HG03342 (cell line): ENCODE measurements around the gene NF2.

Experiments
- ATAC-seq: cut with Tn5 transposase; IDR thresholded peaks from one replicate; pipeline ENCODE4 v1.9.1; 2021; ENCODE audit warnings: mild to moderate bottlenecking, moderate library complexity; ENCODE audit not compliant: unreplicated experiment

Gene NF2

DNA sequence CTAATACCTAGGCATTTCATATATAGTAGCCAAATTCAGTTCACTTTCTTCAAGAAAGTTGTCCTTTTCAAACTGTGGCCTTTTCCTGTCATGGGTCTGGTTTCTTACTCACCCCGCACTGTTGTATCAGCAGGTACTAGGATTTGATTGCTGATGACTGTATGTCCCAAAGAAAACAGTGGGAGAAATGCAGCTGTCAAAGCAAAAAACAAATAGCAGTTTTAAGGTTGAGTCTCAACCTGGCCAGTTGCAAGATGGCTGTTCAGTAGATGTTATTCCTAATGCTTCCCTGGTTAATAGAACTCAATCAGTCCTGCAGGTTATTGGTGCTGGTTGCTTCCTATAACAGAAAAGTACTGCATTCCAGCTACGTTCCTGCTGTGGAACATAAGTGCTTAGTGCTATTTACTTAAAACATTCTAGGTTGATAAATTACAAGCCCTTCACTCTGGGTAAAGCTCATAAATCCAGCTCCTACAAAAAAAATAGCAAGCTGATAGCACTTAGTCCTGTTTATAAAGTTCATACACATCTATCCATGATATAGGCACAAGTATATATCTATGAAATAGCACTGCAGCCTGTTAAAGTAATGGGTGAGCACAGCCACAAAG lies 26.6 kb downstream of the NF2 start:
- no peak for ATAC-seq

DNA sequence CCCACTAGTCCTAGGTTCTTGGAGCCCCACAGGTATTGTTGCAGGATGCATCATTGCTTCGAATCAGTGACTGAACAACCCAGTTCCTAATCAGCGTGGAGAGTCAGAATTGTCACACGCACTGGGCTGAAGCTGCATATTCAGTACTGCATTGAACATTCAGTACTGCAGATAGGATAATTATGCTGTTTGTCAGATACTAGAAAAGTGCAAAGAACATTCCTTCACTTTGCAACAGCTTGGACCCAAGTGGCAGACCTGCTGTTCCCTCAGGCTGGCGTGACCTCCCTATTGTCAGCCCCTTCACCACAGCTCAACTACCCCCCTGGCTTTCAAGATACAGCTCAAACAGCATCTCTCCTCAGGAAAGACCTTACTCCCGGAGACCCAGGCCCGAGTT lies 27.6 kb downstream of the NF2 start:
- no peak for ATAC-seq

DNA sequence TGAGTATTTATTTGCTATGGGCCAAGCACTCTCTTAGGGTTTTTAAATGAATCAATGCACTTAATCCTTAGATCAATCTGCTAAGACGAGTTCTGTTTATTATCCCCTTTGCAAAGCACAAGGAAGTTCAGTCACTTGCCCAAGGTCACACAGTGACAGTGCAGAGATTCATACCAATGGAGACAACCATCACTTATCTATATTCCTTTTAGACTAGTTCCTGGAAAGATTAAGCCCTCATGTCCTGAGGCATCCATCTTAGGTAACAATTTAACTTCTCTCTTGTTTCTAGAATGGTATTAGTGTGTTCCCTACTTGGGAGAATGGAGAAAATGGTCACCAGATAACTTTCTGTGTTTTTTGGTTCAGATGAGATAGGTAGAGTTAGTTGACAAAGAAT lies 28.3 kb downstream of the NF2 start:
- ATAC-seq: no peak

DNA sequence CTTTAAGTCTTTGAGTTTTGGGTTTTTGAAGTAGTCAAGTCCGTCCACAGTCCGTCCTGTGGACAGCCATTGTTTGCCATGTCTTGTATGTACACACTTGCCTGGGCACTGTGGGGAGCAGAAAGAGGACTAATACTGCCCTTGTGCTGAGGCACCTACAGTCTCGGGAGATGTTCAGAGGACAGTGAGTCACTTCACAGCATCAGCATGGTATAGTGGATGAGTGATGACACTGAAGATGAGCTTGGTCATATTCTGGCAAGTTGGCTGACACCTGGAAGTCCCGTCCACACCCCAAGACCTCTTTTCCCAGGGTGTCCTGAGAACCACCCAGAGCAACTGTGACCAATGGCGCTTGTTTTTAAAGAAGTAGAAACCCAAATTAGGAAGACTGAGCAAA lies 29.2 kb downstream of the NF2 start:
- ATAC-seq: no peak

DNA sequence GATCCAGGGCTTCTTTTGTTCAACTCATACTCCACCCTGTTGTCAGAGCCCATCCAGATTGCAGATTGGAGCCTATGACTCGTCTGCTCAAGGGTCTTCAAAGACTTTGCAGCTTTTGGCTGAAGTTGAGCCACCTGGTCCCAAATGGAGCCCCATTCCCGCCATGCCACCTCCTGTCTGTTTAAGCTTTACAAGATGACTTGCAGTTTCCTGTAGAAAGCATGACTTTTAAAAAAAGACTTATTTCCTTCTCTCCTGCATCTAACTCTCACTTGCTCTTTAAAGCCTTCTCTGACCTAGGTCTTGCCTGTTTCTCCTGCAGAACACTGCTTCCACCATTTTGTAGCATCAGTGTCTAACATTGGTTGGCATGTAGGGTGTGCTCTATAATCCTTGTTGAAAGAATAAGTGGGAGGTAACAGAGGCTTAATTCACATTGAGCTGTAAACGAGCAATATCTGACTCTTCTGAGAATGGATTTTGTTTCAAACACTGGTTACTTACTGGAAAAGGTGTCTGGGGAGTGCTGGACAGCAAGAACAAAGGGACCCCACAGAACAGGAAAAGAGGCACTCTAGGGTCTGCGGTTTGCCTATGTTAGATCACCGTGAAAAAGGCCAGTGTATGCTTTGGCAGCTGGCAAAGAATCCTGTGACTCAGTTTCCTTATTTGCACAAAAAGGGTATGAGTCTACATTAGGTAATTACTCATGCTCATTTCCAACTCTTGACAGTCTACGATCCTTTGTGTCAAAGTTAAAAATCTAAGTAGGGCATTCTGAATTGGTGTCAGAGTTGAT lies 30.3 kb downstream of the NF2 start:
- ATAC-seq: no peak

DNA sequence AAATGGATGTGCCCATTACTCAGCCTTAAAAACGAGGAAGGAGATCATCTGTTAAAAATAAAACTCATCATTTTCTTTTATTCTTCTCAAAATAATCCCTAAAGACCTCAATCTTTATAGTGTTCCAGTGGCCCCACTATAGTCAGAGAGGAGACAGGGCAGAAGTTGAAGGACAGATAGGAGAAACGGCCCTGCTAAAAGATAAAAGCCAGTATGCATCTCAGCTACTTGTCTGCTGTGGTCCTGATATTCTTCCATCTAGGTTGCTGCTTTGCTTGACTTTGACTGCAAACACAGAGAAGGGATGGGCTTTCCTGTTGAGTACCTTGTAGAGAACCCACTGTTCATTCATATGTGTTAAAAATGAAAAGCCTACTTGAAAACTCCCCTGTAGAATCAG lies 31.4 kb downstream of the NF2 start:
- no peak for ATAC-seq

DNA sequence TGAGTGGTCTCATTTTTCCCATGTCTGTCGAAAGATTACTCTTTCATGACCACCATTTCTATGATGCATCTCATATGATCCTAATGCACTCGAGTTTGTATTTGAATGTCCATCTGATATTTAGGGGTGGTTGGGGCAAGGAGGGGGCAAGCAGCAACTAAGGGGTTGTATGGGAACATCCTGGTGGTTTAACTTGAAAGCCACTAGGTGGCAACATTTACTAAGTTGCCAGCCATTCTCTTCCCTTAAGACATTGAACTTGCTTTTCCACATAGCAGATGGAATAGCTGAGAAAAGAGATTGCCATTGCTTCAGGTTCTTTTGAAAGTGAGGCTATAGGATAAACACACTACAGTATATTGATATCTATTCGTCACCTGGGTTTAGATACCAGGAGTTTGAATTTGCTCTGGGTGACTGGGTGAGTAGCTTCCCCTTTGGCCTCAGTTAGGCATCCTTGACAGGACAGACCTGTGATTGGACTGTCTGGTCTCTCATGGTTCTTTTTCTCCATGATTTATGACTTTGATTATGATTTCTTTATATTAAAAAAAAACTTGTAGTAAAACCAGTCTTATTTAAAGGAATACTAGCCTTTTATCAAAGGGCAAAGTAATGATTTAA lies 32.4 kb downstream of the NF2 start:
- ATAC-seq: no peak

DNA sequence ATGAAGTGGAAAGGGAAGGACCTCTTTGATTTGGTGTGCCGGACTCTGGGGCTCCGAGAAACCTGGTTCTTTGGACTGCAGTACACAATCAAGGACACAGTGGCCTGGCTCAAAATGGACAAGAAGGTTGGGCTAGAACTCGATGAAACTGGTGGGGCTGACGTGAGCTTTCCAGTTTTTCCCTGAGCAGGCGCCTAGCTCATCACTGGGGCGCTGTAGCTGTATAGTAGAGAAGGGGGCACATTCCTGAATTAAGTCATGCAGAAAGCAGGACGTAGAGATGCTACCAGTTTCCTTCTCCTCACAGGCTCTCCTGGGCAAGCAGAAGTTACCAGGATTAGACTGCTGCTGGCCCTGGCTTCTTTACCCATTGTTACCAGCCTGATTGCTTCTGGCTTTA lies 33.3 kb downstream of the NF2 start:
- ATAC-seq: no peak

DNA sequence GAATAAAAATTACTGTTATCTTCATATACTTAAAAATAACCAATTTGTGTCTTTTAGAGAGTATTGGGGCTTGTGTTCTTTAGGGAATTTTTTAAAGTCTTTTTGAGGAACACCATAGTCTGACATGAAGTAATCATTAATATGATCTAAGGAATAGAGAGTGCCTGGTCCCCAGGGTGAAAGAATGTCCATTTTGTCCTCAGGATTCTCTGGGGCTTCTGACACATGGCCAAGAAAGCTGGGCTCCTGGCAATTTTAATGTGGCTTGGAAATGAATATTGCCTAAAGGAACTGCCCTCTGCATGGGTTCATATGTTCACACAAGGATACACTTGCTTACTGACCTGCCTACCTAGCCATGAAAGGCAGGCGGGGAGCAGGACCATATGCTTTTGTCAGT lies 33.7 kb downstream of the NF2 start:
- ATAC-seq: no peak

DNA sequence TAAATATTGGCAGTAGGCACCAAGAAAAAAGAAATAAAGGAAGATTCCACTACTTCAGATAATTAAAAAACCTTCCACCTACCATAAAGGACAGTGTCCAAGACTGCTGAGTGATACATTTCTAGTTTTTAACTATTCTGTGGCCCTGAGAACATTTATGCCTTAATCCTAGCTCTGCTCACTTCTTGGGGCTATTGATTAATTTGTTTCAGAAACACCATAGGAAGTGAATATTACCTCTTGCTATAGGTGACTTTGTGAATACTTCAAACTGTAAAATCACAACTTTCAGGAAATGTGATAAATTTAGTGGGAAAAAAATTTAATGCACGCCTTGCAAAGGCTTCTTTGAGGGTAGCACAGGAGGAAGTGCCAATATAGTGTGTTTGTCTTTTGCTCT lies 35.2 kb downstream of the NF2 start:
- ATAC-seq: no peak

DNA sequence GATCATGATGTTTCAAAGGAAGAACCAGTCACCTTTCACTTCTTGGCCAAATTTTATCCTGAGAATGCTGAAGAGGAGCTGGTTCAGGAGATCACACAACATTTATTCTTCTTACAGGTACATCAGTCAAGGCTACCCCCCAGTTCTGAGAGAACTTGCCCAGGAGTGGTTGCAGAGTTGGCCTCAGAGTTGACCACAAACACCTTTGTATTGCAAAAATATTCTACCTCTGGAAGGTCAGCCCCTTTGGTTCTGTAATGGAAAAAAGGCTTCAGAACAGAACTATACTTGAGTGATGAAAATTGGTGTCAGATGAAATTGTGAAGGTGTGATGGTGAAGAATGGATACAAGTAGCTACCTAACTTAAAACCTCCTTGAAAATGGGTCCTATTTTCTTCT lies 35.7 kb downstream of the NF2 start:
- ATAC-seq: no peak

DNA sequence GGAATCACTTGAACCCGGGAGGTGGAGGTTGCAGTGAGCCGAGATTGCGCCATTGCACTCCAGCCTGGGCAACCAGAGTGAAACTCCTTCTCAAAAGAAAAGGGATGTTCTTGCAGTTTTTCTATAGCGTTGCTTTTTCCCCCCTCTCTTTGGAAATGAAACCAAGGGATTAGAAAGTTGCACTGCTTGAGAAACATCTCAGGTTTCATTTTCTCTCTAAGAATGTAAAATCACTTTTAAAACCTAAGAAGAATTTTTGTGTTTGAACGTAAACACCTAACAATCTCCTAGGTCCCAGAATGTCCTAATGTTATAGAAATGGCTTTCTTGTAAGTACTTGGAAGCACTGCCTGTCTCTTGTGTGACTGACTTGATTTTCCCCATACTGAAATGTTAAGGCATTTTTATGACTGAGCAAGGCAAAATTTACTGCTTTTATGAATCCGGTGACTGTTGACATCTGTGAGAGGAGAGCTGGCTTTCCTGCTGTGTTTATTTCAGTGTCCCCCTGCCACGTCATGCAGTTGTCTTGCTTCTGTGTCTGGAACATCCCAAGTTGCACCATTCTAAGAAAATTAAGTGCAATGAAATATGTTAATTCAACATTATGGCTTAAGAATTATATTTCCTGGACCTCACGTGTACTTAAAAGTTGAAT lies 37.7 kb downstream of the NF2 start:
- no peak for ATAC-seq

DNA sequence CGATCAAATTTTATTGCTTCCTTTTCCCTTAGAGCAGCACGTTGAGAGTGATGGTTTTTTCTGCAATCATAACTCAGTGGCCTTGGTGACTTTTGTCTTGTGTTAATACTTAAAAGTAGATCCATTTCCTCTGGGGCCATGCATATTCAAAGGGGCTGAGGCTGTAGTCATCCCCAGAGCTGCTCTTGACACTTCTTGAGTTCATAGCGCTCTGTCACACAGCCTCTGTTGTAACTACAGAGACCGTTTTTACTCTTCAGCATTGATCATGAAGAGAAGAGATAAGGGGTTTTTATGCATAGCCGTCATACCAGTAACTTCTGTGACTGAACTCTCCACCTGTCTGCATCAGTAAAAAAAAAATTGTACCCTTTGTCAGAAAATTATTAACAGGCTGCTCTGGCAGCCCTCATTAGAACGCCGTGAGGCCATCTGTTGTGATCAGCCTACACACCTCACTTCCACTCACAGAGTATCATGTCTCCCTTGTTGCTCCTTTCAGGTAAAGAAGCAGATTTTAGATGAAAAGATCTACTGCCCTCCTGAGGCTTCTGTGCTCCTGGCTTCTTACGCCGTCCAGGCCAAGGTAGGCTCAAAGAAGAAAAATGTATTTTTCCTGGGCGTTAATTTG lies 38.4 kb downstream of the NF2 start:
- no peak for ATAC-seq

DNA sequence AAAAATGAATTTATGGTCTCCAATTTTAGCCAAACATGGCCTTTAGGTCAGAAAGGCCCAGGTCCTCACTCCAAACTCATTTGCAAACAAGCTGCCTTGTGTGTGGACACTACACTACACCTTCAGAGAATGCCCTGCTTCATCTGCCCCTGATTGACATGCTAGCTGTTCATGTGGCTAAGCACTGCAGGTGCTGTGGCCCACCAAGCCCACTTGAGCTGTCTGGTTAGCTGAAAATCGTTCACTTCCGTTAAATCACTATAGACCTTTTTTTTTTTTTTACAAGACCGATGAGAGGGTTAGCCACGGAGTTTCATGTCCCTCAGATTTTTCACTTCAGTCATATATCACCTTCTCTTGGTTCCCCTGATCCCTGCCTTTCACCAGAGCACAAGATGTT lies 39.3 kb downstream of the NF2 start:
- ATAC-seq: no peak

DNA sequence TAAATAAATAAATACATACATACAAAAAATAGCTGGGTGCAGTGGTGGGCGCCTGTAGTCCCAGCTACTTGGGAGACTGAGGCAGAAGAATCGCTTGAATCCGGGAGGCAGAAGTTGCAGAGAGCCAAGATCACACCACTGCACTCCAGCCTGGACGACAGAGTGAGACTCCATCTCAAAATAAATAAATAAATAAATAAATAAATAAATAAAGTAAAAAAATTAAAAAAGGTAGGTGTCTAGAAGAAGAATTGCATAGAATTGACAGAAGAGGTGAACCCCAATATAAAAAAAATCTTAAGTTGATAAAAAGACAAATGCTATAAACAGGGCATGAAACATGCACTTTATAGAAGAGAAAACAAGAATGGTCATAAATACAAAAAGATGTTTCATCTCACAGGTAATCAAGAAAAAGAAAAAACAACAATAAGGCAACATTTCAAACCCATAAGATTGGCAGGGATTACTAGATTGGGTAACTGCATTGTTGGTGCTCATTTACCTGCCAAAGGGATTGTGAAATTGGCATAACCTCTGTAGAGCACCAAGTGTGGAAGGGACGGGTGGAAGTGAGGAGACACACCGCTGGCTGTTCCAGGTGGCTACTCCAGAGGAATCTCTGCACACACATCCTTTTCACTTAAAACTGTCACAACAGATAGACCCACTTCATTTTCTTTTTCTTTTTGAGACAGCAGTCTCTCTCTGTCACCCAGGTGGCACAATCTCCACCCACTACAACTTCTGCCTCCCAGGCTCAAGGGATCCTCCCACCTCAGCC lies 44.7 kb downstream of the NF2 start:
- ATAC-seq: no peak

DNA sequence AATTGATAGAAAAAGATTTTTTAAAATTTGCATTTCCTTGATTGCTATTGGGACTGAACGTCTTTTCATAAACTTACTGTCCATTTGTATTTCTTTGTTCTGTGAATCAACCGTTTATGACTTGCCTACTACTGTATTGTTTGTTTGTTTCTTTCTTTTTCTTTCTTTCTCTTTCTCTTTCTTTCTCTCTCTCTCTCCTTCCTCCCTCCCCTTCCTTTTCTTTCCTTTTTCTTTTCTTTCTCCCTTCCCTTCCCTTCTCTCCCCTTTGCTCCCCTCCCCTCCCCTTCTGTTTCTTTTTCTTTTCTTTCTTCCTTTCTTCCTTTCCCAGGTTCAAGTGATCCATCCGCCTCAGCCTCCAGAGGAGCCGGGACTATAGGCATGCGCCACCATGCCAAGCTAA lies 46.9 kb downstream of the NF2 start:
- no peak for ATAC-seq

DNA sequence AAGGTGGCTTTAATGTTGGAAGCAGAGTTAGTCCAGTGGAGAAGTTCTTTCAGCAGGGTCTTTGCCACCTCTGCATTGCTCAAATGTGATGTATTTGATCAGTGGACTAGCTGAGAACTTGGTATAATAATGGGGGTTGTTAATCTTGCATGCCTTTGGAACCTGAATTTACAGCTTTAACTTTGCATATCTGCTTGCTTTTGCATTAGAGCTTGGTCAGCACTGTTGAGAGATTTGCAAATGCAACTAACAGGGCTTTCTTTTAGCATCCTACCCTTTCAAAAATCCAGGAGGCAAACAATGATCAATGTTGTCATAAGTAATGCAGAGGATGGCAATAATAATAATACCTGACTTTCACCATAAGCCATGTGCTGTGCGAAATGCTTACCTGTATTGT lies 48.2 kb downstream of the NF2 start:
- no peak for ATAC-seq

DNA sequence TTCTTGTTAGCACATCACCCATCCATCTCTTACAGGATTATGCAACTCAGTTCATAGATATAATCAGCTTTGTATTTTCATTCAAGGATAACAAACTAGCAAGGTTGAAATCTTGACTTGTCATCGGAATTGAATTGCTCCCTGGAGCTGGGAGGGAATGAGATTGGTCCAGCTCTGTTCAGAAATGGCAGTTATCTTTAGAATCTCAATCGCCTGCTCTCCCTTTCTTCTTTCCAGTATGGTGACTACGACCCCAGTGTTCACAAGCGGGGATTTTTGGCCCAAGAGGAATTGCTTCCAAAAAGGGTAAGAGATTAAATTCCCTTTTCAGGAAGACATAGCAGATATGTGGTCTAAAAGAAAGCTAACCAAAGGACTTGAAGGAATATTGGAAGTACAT lies 51.0 kb downstream of the NF2 start:
- no peak for ATAC-seq

DNA sequence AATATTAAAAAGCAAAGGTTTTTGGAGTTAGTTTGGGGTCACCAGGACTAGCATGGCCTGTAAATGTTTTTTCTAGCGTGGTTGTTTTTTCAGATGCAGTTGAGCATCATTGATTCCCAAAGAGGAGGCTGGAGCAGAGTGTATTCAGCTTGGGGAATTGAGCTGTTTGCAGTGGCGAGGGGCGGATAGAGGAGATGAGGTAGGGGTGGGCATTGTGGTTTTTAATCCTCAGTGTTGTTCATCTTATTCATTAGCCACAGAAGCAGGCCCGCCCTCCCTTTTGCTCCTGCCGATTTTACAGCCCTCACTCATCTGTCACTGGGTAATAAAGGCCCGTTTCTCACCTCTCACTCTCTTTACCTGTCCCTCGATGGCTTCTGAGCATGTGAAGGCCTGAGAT lies 51.4 kb downstream of the NF2 start:
- ATAC-seq: no peak

DNA sequence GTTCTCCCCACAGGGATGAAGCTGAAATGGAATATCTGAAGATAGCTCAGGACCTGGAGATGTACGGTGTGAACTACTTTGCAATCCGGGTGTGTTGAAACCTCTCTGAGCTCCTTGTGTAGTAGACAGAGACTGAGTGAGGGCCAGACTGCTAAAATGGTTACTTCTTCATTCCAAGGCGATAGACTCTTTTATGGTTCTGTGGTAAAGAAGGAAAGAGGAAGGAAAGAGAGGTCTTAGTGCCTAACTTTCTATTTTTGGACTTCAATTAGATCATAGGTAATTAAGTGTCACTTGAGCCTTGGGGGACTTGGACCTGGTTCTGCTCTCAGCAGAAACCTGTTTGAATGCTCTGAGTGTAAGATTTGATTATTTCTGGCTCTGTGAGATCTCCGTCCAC lies 54.7 kb downstream of the NF2 start:
- no peak for ATAC-seq

DNA sequence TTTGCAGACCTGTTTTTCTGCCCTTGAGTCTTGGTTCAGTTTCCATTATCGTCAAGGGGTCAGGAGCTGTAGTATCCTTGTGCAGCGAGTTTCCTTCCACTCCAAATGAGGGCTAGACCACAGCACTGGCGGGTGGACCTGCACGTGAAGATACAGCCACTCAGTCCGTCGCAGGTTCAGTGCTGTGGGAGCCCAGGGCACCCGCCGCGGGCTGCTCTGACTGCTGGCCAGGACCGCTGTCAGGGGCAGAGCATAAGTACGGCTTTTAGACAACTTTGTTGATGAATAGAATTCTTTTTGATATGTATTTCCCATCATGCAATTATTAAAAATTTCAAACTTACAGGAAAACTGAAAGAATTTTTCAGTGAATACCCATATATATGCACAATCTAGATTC lies 56.6 kb downstream of the NF2 start:
- ATAC-seq: no peak
